GM19455 (cell line): ENCODE measurements around the gene SLC39A11.

ENCODE experiments used
- ATAC-seq: cut with Tn5 transposase; IDR thresholded peaks from one replicate; pipeline ENCODE4 v1.9.1; 2021; ENCODE audit not compliant: unreplicated experiment

SLC39A11 gene

GRCh38 chr17:72667096-72668063 lies 425.1 kb downstream of the SLC39A11 start:
- ATAC-seq: no peak

DNA sequence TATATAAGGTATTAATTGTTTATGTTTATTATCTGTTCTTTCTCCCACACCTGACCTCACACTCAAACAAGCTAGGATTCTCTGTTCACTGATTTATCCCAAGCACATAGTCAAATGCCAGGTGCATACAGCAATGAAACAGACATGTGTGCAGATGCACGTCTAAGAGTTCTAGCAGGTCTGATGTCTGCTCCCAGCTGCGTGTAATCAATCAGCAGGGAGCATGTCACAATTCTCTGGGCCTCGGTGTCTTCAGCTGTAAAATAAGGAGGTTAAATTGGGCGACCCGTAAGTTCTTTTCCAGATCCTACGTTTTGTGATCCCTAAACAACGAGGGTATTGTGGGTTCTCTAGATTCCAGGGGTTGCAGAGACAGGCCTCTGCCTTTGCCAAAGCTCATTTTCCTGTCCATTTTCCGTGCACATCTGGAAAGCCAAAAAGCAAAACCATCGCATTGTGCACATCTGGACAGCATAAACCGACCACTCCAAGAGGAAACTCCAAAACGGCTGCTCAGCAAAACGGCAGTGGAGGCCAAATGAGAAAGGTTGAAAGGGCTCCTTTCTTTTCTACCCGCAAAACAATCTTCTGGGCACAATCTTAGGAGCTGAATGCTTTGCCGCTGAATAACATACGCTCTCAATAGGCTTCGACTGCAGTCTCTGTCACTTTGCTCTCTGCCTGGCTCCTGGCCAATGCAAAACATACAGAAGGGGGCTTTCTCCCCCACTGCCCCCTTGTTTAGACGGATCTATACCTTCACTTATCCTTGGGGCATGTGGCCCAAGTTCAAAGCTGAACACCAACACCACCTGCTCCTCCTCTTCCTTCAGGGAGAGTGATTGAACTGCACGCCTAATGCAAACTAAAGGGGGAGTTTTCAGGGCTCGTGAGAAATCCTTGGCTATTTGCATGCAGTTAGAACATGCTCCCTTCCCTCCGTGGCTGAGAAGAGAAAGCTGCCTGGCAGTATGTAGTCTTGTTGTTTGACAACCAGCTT lies 426.3 kb downstream of the SLC39A11 start:
- ATAC-seq: no peak

GRCh38 chr17:72662827-72663190 lies 429.7 kb downstream of the SLC39A11 start:
- ATAC-seq: no peak

- ATAC-seq: no peak
Observed at GRCh38 chr17:72661945-72662826, 430.3 kb downstream of the SLC39A11 start.

DNA sequence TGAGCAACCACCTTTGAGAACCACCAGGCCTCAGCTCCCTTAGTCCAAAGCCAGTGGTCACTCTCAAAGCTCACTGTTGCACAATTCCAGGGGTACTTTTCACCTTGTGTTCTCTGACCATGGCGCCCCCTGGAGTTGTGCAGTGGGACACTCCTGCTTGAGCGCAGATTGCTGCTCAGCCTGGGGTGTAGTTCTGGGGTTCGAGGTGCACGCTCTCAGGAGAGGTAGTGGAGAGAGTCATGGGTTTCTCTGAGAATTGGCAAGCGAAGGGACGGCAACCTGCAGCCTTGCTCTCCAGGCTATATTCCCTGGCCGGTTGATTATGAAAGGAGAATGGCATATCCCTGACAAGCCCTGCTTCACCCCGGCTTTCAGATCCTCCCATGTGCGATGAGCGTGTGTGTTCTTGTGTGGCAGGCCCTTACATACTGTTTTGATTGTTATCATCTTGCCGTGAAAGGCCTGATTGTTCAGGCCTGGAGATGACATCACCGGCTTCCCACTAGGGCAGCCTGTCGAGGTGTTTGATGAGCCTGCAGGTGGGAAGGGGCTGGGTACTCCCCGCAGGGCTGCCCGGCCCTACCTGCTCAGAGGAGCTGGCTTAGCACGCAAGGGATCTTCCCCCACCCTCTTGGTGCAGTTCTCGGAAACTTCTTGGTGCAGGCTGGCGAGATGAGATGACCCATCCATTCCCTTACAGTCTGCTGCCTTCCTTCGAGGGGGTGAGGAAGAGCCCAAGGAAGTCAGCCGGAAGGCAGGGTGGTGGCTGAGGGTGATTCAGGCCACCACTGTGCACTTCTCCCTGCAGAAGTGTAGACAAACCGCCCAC lies 431.2 kb downstream of the SLC39A11 start:
- ATAC-seq: no peak

- ATAC-seq: no peak
Observed at GRCh38 chr17:72660274-72661115, 432.0 kb downstream of the SLC39A11 start.

DNA sequence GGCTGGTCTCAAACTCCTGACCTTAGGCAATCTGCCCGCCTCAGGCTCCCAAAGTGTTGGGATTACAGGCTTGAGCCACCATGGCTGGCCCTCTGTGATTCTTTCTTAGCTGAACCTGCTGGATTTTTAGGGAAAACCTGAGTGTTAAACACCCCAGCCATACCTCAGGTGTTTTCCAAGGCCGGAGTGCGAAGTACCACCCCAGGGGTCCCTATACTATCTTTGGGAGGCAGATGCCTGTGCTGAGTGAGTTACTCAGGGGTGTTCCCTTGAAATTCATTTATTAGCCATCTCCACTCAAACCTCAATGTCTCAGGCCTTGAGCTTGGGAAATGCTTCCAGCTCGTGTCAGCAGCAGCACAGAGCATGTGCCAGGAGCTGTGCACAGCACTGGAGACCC lies 432.7 kb downstream of the SLC39A11 start:
- no peak for ATAC-seq

DNA sequence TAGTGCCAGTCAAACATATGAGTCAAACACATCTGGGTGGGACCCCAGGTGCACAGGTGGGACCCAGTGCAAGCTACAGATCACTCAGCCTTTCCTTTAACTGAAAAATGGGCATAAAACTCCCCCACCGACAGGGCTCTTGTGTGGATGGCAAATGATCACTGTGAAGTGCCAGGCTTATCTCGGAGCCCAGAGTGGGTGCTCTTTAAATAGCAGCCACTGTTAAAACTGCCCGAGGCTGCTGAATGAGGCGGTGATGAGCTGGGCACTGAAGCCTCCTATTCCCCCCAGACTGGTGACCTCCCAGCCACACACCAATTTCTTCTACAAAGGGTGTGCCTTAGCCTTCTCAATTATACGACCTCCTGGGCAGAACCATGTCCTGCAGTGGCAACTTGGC lies 433.8 kb downstream of the SLC39A11 start:
- no peak for ATAC-seq

GRCh38 chr17:72657467-72658317 lies 434.8 kb downstream of the SLC39A11 start:
- ATAC-seq: no peak

DNA sequence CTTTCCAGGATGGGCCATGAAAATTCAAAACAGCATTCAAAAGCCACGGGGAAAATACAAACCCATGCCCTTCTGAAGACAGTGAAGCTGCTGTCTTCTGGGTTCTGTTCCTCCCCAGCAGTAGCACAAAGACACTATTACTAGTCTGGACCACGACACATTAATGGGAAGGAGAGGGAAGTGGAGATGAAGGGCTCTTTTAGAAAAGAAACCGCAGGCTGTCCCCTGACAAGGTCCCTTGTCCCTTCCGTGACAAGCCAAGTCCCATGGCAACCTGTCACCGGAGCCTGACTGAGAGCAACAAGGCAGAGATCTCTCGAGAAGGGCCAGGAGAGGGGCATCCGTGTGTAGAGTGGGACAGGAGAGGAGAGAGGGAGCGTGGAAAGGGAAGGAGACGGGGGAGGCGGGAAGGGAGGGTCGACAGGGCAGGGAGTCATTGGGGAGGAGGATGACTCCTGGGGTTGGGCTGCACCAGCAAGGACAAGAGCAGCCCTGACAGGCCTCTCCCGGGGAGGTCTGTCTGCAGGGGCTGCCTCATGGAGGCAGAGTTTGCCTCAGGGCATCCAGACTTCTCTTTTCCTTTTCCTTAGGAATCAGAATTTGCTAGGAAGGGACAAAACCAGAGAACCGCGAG lies 436.2 kb downstream of the SLC39A11 start:
- ATAC-seq: no peak

GRCh38 chr17:72654706-72655105 lies 437.8 kb downstream of the SLC39A11 start:
- ATAC-seq: no peak

DNA sequence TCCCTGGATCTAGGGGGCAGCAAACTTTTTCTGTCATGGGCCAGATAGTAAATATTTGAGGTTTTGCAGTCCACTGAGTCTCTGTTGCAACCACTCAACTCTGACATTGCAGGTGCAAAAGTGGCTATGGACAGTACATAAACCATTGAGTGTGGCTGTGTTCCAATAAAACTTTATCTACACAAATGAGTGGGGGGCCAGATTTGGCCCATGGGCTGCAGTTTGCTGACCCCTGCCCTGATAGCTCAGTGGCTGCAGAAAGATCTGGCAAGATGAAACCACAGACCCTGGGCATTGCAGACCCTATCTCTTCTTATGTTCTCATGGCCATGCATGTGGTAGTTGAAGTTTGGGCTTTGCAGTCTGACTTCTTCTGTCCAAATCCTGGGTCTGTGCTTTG lies 440.5 kb downstream of the SLC39A11 start:
- no peak for ATAC-seq

- ATAC-seq: no peak
Observed at GRCh38 chr17:72648702-72649101, 443.8 kb downstream of the SLC39A11 start.

GRCh38 chr17:72646176-72646575 lies 446.3 kb downstream of the SLC39A11 start:
- no peak for ATAC-seq

- ATAC-seq: no peak
Observed at GRCh38 chr17:72644492-72644891, 448.0 kb downstream of the SLC39A11 start.

- no peak for ATAC-seq
Observed at GRCh38 chr17:72643575-72644216, 448.8 kb downstream of the SLC39A11 start.

GRCh38 chr17:72642720-72643119 lies 449.8 kb downstream of the SLC39A11 start:
- no peak for ATAC-seq
